ENCODE results near the gene HYAL2.
"Not testable (repeated sequence)": the region's sequence is repeated elsewhere in the genome, so short reads cannot be mapped to it uniquely, and the experiment has no call there.

The HYAL2 gene

DNA sequence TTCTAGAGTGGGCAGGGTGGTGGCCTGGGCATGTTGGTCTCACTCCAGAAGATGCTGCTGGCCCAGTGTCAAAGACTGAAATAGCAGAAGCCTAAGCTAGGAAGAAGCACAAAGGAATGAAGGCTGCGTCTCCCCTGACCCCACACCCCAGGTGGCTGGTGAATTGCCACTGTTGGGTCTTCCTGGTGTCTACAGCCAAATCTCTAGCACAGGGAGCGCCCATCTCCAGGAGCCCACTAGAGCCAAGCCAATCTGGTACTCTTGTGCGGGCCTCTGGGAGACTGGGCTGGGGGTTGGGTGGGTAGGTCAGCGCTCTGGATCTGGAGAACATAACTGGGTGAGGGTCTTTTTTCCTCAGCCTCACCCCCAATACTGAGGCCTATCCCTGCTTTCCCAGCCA is 4.6 kb upstream of the HYAL2 start:
- no peak for DNase-seq (ENCODE audit: low read depth)

DNA sequence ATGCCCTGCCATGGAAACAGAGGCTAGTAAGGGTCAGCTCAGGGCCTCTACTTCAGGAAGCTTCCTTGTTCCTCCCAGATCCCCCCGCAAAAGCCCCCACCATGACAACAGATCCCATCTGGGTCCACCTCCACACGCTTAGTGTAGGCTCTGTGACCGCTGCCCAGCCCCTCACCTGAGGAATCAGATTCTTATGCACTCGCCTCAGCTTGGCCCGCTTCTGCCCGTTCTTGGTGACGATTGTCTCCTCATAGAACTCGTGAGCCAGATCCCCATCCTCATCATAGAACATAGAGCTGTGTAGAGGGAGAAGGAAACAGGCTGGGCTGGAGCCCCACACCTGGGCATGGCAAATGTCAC is 3.6 kb upstream of the HYAL2 start:
- DNase-seq (ENCODE audit: low read depth): no peak

DNA sequence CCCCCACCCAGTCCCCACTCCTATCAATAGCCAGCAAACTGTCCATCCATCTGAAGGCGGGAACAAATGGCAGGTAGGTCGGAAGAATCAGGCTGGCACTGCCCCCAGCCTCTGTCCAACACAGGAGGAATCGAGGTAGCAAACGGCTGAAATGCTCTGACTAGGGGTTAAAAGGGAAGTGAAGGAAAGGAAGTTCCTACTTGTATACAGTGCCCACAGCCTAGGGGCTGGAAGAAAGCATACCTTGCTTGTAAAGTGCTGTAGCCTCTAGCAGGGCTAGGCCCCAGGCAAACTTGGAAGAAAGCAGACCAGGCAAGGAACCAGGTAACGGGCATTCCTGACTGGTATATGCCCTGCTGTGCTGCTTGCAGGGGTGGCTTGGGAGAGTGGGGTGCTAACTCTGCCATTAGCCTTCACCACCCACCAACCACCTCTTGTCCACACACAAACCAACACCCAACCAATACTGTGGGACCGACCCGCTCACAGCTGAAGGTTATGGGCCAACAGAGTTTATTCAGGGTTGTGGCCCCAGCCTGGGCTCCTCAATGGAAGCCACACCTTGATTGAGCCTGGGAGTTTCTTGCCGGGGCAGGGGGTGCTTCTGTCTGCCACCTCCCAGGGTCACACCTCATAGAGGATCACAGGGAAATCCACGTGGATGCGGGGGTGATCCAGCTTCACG is 3.1 kb upstream of the HYAL2 start:
- no peak for DNase-seq (ENCODE audit: low read depth)

DNA sequence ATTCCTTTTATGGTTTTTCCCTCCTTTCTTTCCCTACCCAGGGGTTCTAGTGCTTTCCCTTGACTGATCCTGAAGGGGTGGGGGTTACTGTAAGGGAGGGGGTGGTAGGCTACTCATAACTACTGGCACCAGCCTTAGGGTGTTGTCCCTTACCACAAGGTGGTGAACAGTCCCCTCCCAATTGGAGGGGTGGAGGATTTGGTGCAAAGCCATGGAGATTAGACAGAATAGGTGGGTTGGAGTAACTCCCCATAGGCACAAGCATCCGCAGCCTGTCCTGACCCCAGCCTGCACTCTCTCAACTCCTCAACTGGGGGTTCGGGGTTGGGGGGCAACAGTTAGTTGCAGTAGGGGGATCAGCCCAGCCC is 2.6 kb upstream of the HYAL2 start:
- DNase-seq (ENCODE audit: low read depth): no peak

DNA sequence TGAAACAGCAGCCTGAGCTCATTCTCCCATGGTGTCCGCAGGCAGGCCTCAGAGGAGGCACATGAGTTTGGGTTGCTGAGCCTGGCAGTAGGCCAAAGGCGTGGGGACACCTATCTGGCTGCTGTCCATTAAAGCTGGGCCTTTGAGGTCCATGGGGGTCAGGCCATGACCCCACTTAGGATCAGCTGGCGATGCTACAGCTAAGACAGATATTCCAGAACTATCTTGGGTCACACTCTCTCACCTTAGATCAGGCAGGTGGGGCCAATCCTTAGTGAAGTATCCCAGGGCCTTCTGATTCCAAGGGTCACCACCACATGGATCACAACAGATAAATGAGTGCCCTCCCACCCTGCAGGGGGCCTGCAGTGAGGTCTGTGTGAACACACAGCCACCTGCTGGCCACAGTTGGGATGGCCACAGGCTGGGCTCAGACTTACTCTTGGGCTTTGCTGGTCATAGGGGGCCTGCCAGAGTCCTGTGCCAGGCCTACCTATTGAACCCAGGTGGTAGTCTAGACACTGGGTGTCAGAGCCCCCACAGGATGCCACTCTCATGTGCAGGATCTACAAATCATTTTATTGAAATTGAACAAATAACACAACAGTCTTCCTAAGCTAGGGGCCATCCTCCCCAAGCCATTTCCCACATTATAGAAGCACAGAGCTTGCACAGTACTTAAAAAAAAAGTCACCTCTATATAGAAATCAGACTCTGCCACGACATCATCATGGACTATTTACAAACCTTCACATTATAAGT is 2.0 kb upstream of the HYAL2 start:
- no peak for DNase-seq (ENCODE audit: low read depth)

DNA sequence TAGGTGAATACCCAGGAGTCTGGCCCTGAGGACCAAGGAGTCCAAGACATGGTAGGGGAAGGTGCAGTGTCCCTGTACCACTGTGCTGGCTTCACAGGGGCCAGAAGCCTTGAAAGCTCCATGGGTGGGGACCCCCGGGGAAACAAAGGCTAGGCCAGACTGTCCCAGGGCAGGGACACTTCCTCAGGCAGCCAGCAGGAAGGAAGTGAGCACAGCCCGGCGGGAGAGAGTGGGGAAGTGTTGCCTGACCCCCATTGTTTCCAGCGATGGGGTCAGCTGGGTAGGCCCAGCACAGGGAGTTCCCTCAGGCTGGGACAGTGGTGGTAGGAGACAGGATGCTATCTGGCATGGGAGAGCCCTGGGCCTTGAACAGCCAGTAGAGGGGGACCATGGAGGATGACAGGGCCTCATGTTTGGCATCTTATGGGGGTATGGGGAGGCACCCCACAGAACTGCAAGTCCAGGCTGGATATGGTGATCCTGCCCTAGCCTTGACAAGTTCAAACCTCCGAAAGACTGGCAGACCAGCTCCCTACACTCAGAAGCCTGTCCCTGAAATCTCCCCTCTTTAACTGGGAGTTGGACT is 1.2 kb upstream of the HYAL2 start:
- no peak for DNase-seq (ENCODE audit: low read depth)

DNA sequence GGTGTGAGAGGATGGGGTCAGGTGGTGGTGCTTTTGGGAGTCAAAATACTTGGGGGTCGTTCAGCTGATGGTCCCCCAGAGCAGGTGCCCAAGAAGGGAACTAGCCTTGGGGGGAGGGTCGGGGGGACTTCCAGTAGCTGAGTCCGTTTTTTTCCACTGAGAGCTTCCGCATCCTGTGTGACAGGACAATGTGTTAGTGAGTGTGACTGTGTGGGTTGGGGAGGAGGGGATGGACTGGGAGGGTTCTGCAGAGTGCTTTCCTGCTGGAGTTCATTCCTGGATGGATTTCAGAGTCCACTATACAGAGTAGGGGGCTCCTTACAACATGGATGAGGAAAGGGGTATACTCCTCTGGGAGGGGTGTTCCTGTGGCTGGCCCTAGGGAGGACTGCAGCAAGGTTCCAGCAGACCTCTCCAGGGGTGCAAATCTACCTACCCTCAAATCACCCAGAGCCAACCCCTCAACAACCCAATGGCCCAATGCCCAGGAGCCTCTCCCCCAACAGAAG is 601 bp upstream of the HYAL2 start:
- no peak for DNase-seq (ENCODE audit: low read depth)

DNA sequence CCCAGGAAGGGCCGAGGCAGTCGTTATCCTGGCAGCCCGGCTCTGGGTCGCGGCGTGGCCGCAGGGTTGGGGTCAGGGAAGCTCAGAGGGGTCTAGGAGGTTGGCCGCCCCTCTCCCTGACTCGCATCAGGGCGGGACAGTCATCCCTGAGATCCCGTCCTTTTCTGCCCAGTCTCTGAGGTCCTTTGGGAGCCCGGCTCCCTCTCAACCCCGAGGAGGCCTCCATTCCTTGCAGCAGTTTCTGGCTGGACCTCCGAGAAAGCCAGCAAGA is 495 bp downstream of the HYAL2 start:
- DNase-seq (ENCODE audit: low read depth): no peak

DNA sequence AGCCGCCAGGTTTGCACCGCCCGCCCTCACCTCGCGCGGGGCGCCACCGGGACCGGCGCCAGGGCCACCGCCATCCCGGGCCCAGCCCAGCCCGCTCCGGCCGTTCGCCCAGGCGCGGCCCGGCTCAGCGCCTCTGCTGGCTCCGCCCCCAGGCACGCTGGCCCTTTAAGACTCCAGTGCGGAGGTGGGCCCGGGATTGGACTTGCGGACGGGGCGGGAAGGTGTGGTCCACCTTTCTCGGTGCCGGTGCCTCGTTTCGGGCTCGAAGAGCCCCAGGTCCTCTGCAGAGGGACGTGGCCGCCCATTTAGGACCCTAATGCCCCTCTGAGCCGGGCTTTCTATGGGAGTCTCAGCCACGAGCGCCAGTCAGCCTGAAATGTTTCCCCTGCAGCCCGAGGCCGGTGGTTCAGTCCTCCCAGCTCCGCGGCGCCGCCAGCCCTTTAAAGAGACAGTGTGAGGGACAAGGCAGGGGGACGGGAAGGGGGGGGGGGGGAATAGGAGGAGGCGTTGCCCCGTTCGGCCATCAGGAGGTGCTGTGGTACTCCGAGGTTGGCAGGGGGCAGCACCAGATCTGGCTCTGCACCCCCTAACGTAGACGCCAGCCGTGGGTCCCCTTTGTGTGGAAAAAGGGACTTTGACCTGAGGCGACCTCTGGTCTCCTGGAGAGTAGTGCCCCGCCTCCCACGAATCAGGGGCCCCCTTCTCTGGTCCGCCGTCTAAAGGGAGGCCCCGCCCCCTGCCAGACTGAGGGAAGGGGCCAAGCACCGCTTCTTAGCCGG is 1.0 kb downstream of the HYAL2 start:
- peak; percentile 82 for DNase-seq (ENCODE audit: low read depth)

DNA sequence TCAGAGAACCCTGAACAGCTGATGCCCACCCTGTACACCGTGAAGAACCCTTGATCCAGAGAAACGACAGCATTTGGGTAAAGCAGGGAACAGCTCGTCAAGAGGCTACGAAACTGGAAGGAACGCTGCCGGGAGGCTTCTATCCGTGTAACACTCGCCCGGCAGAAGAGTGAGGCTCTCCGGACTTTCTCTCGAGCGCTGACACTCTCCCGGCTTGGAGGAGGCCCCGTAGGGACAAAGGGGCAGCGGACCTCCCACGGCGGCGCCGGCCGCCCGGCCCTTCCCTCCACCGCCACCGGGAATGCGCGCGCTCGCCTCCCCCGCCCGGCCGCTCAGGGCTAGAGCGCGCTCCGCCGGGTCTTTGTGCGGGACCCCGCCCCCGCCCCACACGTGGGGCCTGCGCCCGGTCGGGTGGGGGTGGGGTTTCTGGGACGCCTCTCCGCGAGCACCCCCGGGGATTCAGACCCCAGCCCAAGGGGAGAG is 1.7 kb downstream of the HYAL2 start:
- DNase-seq (ENCODE audit: low read depth): no peak

DNA sequence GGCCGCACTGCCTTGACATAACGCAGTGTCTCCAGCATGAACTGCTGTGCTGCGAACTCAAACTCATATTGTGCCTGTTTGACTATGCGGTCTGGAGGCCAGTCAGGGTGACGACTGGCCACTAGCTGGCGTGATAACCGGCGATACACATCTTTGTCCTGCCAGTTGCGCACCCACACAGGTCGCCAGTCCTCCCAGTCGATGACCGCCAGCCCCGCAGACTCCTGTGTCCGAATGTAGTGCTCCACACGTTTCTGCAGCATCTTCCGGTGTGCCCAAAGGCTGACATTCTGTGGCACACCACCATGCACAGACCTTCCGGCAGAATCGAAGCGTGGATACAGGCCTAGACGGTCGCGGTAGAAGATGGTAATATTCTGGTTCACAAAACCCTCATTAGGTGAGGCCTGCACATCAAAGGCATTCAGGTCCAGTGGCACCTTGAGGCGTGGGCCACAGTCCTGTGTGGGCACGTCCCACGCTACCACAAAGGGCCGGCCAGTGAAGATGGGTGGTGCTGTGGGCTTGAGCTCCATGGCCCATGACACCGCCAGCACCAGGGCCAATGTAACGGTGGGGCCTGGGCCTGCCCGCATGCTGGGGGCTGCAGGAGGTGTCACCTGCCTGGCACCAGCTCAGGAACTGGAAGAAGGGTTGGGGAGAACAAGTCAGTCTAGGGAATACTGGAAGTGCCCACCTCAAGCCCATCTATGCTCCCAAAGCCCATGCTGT is 2.5 kb downstream of the HYAL2 start:
- no peak for DNase-seq (ENCODE audit: low read depth)

DNA sequence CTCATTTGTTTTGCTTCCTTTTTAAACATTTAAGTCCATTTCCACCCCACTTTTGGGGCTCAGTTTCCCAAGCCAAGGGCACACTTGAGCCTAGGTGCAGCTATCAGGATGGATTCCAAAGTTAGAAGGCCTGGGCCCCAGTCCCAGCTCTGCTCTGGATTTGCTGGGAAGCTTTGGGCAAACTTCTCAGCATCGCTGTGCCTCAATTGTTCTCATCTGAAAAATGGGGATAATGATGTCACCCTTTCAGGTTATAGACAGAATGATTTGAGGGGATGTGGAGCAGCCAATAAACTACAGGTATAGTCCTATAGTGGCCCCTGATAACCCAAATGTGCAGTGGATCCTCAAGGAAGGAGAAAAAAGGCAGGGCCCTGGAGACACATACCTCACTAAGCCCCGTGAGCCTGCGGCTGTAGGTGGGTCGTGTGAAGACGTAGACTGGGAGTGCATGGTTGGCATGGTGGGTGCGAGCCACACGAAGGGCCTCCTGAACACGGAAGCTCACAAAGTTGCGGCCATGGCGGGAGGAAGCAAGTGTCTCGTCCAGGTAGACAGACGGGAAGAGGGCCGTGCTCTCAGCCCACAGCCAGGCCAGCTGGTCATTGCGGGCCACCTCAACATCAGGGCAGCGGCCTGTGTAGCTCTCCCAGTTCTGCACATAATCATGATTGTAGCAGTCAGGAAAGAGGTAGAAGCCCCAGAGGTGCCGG is 3.2 kb downstream of the HYAL2 start:
- no peak for DNase-seq (ENCODE audit: low read depth)

DNA sequence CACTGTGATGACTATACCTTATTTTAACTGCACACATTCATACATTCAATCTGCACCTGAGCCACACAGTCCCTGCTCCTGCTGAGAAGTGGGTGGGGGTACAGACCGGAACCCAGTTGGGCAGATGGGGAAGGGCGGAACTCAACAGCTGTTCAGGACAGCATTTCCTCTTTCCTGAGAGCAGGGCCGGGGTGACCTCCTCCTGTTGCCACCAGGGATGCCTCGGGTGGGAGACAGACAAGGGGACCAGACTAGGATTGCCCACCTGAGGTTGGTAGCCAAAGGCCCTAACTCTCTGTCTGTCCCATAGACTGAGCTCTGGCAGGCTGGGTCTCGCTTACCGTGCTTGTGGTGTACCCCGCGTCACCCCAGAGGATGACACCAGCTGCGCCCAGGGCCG is 3.9 kb downstream of the HYAL2 start:
- DNase-seq (ENCODE audit: low read depth): no peak

DNA sequence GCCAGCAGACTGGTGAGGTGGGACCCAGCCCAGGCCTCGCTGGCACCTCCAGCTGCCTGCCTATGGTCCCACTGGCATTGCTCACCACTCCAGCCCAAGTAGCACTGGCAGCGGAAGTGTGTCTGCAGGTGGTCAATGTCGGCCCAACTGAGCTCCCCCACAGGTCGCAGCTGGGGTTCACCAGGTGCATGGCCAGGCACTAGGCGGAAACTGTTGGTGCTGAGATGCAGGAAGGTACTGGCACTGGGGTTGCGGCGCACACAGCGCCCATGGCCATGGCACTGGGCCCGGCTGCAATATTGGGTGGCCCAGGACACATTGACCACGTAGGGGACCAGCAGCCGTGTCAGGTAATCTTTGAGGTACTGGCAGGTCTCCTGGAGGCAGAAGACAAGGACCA is 4.4 kb downstream of the HYAL2 start:
- DNase-seq (ENCODE audit: low read depth): no peak

DNA sequence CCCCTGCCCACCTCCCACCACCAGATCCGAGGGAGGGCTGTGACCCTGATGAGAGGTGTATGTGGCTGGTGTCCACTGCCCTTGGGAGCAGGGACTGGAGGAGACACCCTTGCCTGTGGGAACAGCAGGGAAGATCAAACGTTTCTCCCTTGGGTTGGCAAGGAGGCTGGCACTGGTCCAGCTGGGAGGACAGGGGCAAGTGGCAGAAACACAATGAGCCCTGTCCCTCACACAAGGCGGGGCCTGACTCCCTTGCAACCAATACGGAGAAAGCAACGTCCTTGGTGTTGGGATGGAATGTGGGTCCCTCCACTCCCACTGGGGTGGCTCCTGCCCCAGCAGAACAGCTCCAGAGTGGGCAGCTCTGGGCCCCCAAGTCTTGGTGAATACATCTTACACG is 5.2 kb downstream of the HYAL2 start:
- no peak for DNase-seq (ENCODE audit: low read depth)

DNA sequence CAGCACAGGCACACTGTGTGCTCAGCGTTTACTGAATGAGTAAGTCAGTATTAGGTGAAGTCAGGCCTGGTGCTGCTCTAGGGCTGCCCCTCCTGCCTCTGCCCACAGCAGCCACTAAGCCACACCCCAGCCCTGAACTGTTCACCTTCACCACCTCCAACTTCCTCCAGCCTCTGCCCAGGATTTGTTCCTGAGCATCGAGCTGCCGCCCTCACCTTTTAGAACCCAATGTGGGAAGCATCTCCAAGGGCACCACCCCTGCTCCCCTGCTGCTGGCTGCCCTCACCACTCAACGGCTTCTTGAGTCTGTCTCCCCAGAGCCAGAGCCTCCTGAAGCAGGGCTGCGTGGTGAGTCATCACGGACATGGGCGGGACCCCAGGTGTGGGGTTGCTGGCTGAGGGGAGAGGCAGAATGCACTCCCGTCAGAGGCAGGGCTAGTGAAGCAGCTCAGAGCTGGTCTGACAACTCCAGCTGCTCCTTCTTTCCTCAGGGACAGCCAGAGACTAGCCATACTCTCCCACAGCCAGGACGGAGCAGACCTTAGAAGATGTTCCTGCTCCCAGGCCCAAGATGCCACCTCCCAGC is 5.8 kb downstream of the HYAL2 start:
- no peak for DNase-seq (ENCODE audit: low read depth)

DNA sequence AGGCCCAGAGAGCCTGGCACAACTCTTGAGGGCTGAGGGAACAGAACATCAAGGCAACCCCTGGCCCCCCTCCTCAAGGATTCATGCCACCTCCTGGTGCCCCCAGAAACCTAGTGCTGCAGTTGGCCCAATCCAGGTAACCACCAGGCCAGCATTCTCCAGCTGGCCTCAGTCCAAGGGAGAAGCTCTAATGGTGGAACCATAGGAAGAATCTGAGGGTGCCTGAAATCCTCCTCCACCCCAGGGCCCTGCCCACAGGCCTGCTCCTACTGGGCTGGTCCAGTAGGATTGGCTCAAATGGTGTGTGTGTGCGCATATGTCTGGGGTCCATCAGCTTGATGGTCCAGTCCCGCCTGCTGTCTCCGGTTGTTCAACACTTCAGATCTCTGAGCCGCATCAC is 7.7 kb downstream of the HYAL2 start:
- DNase-seq (ENCODE audit: low read depth): no peak

DNA sequence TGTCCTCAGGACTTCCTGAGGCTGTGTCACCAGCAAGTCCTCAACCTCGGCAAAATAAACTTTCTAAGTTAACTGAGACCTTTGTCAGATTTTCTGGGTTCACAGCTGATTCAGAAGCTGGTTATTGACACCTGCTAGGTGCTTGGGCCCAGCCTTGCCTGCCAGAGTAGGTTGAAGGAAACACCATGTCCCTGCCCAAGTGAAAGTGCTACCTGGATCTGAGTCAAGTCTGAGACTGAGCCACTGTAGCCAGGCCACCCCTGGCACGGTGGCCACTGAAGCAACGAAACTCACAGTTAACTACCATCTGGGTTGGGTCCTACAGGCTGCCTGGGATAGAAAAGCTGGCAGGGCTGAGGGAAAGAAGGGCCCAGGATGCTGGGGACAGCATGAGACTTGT is 8.2 kb downstream of the HYAL2 start:
- DNase-seq (ENCODE audit: low read depth): no peak

DNA sequence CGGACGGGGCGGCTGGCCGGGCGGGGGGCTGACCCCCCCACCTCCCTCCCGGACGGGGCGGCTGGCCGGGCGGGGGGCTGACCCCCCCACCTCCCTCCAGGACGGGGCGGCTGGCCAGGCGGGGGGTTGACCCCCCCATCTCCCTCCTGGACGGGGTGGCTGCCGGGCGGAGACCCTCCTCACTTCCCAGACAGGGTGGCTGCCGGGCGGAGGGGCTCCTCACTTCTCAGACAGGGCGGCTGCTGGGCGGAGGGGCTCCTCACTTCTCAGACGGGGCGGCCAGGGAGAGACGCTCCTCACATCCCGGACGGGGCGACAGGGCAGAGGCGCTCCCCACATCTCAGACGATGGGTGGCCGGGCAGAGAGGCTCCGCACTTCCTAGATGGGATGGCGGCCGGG is 10.5 kb downstream of the HYAL2 start:
- not testable (repeated sequence) for DNase-seq (ENCODE audit: low read depth)

DNA sequence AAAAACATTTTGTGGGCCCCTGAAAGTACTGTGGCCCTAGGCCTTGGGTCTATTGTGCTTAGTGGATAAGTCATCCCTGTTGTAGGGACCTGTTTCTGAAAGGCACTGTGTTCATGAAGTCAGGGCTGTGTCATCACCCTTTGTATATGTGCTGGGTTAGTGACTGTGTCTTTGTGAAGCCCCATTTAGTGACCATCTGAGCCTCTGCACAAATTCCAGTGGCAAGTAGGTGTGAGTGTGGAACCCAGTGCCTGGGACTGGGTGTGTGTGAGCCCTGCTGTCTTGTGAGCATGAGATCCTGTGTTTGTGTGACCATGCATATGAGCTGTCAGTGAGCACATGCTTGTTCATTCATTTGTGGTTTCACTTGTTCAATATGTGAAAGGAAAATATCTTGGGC is 17.9 kb downstream of the HYAL2 start:
- no peak for DNase-seq (ENCODE audit: low read depth)

All from stromal cell of bone marrow (primary cell).